HG02588 (cell line): ENCODE measurements around the gene ADGRG1.

Experiments
- ATAC-seq: cut with Tn5 transposase; IDR thresholded peaks from one replicate; pipeline ENCODE4 v1.9.1; 2021; ENCODE audit warnings: mild to moderate bottlenecking, moderate library complexity; ENCODE audit not compliant: unreplicated experiment

The ADGRG1 gene

DNA sequence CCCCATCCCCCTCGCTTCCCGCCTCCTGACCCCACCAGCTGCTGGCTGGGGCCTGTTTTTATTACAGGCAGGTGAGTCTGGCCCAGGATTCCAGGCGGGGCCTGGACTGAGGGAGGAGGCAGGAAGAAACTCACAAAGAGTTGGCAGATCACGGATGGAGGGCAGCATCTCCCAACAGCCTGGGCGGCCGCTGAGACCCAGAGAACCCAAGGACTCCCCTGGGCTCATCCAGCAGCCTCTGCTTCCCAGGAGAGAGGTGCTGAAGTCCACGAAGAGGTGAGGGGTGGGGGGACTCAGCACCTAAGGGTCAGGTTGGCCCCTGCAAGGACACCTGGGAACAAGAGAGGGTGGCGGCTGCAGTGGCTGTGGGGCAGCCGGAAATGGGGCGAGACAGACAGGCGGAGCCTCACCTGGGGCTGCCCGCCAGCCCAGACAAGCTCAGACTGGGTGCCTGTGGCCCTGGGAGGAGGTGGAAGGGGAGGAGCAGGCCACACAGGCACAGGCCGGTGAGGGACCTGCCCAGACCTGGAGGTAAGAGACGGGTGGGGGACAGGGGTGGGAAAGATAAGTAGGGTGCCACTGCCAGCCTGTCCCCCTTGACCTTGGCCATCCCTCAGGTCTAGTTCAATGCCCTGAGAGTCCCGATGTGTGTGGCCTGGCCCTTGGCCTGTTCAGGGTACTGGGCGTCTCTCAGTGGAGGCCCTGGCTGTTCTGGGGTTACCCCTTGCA lies 8.7 kb upstream of the ADGRG1 start:
- no peak for ATAC-seq

DNA sequence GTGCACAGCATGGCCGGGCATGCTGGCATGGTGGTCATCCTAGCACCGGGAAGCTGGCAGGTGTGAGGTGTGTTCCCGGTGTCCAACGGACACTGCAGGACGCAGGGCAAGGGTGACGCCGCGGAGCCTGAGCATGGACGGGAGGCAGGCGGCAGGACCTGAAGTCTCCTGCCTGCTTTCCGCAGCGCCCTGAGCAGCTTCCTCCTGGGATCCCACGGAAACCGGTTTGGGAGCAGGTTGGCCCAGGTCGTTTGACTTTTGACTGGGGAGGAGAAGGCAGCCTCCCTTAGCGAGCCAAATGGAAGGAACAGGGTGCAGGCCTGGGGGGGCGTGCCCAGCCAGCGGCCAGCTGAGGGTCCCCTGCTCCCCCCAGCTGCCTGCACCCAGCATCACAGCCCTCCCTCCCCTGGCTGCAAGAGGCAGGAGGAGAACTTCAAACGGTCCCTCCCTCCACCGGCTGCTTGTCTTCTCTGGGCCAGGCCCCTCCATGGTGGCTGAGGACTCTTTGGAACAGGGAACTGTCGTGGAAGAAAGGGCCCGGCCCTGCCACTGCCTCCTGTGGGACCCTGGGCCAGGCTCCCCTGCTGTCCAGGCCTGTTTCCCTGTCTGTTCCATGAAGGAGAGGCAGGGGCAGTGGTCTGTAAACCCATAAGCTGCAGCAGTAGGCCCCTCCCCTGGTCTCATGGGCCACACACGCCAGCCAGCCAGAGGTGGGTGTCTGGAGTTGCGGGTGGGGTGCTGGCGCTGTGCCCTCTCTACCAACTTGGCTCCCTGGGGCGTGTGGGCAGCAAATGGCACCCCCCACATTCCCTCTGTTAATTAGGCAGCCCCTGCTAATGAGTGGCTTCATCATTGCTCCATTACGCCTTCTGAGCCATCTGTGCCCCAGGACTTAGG lies 7.8 kb upstream of the ADGRG1 start:
- no peak for ATAC-seq

DNA sequence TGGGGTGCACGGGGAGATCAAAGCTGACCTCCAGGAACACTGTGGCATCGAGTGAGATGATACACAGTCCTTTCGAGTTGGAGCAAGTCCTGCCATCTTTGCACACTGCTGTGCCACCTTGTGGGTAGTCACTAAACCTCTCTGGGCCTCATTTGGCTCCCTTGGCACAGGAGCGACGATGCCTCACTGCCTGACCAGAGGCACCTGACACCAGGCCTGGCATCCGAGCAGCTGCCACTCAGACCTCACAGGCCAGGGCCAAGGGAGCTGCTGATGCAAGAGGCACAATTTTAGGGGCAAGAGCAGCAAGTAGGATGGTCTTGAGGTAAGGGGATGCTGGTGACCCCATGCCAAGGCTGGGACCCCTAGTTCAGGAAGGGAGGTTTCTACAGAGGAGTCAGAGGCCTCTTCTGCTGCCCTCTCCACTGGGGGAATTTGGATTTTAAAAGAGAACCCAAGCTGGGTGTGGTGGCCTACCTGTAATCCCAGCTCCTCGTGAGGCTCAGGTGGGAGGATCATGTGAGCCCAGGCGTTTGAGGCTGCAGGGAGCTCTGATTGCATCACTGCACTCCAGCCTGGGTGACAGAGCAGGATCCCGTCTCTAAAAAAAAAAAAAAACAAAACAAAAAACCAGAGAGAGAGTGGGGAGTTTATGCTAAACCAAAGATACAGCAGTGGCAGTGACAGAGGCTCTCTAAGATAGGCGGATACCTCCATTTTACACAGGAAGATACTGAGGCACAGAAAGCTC lies 6.7 kb upstream of the ADGRG1 start:
- no peak for ATAC-seq

DNA sequence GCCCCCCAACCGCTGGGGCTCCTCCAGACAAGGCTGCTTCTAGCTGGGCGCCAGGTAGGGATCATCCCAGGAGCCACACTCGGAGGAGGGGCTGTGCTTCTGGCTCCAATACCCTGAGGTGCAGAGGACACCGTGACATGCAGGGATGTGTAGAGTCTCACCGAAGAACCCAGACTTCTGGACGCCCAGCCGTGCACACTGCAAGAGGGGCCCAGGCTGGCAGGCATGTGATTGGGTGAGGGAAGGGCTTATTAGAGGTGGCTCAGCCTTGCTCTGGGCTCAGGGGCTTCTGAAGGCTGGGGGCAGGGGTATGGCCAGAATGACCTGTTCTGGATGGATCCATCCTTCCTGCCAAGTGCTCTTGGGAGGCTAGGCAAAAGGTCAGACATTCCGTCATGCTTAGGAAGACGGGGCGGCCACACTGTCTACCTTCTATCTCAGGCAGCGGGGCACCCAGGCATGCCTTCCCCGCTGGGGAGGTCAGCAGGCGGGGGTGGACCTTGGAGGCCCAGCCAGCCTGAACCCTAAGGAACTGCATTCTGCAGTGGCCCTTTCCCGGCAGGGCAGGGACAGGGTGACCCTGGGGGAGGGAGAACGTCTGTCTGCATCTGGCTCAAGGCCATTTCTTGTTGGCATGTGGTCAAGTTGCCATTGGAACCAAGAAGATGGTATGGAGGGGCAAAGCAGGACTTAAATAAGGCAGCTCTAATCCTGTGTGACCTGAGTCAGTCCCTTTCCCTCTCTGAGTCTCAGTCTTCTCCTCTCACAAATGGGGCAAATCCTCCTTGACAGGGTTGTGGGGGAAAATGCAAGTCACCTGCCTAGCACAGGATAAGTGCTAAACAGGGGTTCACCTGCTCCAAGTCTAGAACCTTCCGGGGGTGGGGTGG lies 5.8 kb upstream of the ADGRG1 start:
- no peak for ATAC-seq

DNA sequence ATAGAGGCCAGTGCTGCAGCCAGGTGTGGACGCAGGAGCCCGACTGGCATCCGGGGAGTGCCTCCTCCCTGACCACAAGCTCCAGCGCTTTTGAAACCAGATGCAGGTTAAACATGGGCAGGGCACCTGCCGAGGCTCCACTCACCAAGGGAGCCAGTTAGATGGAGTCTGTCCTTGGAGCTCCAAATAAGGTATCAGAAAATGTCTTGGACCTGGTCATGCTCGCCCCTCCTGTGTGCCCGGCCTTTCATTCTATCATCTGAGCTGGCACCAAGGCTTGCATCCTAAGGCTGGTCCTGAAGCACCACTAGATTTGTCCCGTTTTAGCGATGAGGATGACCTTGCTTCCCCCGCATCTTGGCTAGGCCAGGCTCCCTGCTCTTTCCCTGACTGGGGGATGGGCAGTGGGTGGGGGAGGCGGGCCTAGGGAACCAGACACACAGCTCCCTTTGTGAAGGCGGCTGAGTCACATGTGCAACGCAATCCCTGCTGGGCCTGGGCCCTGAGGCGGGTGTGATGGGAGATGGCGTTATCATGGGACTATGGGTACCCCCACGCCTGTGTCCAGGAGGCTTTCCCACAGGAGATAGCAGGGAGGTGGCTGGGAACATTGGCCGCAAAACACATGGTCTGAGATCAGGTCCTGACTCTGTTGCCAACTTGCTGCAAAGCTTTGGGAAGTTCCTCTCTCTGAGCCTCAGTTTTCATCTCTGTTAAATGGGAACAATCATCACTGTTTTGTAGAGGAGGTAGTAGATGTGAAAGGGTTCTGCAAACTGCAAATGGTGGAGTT lies 5.0 kb upstream of the ADGRG1 start:
- ATAC-seq: no peak

DNA sequence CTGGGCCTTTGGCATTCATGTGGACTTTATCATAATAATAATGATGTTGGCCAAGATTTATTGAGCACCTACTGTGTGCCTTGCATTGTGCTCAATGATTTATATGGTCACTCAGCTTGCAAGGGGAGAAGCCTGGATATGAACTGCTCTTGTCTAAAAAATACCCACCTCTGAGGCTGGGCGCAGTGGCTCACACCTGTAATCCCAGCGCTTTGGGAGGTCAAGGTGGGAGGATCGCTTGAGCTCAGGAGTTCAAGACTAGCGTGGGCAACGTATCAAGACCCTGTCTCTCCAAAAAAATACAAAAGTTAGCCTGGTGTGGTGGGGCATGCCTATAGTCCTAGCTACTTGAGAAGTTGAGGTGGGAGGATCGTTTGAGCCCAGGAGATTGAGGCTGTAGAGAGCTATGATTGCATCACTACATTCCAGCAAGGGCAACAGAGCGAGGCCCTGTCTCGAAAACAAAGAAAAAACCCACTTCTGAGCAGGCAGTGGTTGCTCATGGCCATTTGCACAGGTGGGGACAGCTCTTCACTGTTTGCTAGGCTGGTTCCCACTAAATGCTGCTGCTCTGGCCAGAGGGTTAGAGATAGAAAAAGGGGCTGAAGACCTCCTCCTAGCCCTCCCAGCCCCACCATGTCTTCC lies 4.3 kb upstream of the ADGRG1 start:
- no peak for ATAC-seq

DNA sequence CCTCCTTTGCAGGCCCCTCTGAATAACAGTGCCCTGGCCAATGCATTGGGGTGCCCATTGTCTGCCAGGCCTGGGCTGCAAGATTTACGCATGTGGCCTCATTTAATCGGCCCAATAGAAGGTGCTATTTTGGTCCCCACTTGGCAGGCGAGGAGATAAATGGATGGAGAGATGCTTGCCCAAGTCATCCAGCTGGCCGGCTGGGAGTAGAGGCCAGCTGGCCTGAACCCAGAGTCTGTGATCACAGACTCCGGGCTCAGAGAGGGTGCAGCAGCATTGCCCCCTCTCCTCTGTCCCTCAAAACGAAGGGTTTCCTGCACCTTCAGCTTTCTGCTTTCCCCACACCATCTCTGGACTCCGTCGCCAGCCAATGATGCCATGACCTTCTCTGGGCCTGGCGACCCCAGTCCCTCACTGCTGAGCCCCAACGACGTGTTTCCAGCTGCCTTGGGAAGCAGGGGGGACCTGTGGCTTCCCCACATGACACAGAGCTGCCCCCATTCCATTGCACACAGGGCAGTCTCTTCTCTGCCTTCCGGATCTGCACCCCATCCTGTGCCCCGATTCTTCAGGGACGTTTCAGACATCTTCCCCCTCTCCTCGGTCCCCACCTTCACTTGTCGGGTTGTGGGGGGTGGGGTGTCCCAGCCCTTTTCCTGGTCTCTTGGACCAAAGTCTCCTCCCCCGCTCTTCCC lies 3.5 kb upstream of the ADGRG1 start:
- no peak for ATAC-seq

DNA sequence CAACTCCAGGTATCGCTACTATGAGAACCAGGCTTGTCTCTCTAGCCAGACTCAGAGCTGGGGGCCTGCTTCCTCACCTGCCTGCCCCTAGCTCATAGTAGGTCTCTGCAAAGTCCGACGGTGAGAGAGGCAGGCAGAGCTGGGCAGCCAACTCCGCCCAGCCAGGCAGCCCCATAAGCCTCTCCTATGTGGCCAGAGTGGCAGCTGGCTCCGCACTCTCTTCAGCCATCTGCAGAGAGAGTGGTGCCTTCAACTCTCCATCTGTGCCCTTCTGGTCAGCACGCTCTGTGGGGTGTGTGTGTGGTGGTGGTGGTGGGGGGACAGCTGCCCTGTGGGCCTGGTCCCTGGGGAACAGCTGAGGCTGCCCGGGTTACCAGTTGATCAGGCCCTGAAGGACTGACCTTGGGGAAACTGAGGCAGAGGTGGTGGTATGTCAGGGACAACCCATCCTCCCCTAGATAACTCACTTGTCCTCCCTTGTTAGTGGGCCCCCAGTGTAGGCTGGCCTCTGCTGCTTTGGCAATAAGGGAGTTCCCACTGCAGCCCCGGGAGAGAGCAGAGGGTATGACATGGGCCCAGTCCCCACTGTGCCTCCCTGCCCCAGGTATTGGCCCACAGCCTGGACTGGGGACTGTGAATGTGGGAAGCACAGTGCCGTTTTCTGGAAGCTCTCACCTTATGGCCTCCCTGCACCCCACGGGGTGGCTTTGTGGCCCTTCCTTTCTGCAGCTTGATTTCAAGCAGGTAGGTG lies 1.8 kb upstream of the ADGRG1 start:
- no peak for ATAC-seq

DNA sequence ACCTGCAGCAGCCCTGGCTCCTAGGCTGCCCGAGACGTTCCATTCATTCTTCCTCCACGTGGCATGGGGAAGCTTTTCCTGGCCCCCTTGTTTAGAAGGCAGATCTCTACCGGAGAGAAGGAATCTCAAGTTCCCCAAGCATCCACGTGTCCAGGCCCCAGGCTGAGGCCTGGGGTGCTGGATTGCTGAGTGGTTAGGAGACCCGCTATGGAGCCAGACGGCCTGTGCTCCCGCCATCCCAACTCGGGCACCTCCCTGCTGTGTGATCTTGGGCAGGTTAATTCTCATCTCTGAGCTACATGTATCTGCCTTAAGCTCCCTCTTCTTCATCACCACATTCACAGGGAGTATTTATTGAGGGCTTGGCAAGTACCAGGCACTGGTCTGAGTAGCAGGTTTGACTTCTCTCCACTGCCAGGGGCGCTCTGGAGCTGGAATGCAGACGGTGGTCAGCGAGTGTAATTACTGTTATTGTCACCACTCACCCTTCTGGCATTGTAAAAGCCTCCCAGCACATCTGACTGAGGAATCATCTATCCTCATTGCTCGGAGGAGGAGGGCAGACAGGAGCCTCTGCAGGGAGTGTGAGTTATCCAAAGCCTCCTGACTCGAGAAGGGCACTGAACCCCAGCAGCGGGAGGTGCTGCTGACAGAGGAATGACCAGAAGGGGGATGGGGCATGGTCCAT lies 1.1 kb upstream of the ADGRG1 start:
- ATAC-seq: no peak

DNA sequence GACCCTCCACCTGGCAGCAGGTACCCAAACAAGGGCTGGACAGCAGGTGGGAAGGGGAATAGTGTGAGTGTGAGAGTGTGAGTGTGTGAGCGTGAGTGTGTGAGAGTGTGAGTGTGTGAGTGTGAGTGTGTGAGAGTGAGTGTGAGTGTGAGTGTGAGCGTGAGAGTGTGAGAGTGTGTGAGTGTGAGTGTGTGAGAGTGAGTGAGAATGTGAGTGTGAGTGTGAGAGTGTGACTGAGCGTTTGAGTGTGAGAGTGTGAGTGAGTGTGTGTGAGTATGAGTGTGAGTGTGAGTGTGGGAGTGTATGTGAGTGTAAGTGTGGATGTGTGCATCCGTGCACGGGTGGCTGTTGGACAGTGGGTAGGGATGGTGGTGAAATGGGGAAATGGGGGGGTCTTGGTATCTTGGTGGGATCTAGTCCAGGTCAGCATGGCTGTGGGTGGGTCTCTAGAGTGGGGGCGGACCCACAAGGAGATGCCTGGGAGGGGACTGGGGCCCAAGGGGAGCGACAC lies 408 bp downstream of the ADGRG1 start:
- no peak for ATAC-seq

DNA sequence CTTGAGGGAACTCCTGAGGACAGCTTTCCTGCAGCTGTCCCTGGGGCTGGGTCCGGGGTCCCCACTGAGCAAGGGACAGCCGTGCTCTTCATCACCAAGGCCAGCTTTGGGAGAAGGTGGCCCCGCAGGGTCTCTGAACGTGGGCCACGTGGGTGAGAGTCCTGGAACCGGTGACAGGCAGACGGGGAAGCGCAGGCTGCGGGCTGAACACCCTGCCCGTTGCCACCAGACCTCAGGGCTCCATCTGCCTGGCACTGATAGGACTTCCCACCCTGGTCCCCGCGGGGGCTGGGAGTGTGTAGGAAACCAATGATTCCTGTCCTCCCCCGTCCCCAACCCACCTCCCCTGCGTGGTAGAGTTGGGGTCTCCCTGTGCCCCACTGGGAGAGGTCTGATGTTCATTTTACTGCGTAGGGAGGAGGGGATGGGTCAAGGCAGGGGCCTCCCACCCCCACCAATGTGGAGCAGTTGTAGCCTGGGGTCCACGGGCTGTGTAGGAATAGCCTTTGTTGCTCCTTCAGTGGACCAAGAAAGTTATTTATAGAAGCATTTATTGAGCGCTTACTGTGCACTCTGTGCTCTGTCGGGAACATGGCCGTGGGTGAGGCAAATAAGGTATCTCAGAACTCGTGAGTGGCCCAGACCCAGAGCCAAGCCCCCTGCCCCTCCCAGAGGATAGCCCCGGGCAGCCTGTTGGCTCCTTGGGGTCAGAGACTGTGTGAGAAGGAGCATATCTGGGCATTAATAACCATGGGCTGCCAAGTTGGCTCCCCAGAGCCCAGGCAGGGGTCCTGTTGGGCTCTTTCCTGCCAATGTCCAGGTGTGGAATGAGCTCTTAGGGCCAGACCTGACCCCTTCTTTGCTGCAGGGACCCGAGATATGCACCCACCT lies 1.3 kb downstream of the ADGRG1 start:
- ATAC-seq: no peak

DNA sequence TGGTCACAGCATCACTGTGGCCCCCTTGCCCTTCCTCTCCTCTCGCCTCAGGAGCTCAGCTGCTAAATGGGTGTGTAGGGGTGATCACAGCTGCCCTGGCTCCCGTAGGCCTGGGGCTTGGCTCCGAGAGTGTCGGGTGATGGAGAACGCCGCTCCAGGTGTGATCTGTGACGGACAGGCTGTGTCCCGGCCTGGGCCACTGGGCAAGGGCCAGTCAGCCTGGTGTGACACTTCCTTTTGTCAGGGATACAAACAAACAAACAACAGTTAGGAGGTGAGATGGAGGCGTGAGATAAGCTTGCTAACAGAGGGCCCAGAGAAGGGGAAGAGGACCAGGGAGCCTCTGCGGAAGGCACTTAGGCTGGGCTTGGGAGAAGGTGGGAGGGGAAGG lies 2.0 kb downstream of the ADGRG1 start:
- ATAC-seq: no peak

DNA sequence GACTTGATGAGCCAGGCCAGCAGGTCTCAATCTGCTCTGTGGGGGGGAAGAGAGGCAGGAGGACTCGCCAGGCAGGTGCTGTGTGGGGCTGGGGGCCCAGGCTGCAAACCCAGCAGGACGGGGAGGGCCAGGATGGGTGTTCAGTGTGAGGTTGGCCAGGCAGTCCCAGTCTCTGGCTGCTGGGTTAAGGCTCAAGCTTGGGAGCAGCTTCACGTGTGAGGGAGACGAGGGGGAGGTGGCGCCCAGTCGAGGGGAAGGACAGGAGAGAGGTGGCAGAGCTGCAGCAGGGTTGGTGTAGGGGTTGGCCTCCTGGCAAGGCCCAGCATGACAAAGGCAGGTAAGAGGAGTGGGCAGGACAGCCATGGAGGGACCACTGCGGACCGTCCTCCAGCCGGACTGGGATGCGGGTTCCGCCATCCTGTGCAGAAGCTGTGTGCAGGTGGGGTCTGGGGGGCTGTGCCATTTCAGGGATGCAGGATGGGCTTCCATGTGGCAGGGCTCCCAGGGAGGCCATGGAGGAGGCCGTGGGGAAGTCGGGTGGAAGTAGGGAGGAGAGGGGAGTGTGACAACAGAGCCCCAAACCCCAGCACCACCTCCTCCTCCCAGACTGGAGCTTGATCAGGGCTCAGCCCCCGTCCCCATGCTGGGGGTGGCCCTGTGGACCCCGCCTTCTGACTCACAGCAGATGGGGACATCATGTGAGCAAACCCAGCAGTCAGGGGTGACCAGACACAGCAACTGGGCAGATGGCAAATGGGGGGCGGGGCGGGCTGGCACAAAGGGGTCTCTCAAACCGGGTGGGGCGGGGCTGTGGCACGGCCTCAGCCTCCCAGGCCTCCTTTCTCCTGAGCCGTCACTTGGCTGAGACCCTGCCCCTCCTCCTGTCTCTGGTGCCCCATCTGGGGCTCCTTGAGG lies 2.8 kb downstream of the ADGRG1 start:
- no peak for ATAC-seq

DNA sequence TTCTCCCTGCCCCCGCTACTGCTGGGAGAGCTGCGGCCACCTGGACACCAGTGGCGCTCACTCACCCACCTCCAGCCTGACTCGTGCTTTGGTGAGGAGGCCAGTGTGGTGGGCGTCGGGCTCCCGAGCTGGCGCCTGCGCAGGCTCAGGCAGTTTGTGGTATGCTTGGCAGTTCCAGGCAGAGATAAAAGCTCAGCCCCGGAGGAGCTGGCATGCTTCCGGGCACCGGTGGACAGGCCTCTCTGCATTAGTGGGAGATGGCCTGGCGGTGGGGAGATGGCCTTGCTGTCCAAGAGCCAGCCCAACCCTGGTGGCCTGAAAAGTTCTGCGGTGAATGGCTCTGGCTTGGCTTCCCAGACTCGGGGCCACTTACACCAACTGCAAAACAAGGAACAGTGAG lies 4.1 kb downstream of the ADGRG1 start:
- no peak for ATAC-seq

DNA sequence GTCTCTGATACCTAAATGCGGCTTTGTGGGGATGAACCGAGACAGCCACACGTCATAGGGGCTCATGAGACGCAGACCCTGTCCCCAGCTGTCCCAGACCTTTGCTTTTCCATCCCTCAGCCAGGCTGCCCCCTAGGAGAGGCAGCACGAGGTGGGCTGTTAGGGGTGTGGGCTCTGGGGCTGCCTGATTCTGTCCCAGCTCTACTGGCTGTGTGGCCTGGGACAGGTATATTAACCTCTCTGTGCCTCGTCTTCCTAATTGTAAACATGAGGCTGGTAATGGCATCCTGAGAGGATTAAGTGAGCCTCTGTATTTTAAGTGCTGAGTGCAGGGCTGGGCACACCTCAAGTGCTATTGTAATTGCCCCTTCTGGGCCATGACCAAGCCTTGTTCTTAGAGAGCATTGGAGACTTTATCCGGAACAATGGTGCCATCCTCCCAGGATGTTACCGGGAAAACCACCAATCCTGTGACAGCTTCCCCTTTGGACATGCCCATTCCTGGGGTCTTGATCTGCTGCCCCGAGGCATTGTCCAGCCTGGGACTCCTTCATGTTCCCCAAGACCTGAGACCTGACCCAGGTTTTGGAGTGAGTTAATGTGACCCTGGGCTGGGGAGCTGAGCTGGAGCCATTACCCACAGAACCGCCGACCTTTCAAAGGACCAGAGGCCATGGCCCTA lies 5.1 kb downstream of the ADGRG1 start:
- no peak for ATAC-seq
